K562 (cell line): ENCODE data around the gene DHX40. TPM values are rescaled to one million over a fixed set of nuclear protein-coding genes. Genes with fewer than 3 reads are reported as not detected.

Source experiments
- BRCA1 ChIP-seq, 2 experiments: fragments of 450-650 bp in 1 of 2; sonication (generic) in 1 of 2; formaldehyde crosslinking in 1 of 2; IDR thresholded peaks; 2 replicates each; pipeline versions ENCODE4 v1.5.0 to v1.6.1; 2017 to 2020; ENCODE audit warnings: mild to moderate bottlenecking in 1 of 2, missing genetic modification reagents in 1 of 2
- CEBPG ChIP-seq, 3 experiments: fragments of 200-800 bp in 1 of 3; sonication (Bioruptor generic) in 1 of 3; sonication (generic) in 1 of 3; formaldehyde crosslinking in 1 of 3; IDR thresholded peaks in 2 of 3; conservative IDR thresholded peaks in 1 of 3; 2 replicates each; pipeline versions ENCODE4 v1.6.1 to v1.8.0; 2016 to 2022; ENCODE audit warnings: missing compliant biosample characterization in 2 of 3, missing genetic modification characterization in 2 of 3, mild to moderate bottlenecking in 1 of 3, missing genetic modification reagents in 1 of 3
- ELF2 ChIP-seq: fragments of 250-450 bp; sonication (Bioruptor Pico); IDR thresholded peaks from 2 replicates; pipeline ENCODE4 v1.5.0; 2021; ENCODE audit warnings: mild to moderate bottlenecking
- GTF2F1 ChIP-seq: IDR thresholded peaks from 2 replicates; pipeline ENCODE4 v1.6.1; 2011; ENCODE audit warnings: low read depth, low read length, improper control_type of control experiment
- KDM2B ChIP-seq: fragments of 250-450 bp; sonication (Bioruptor Pico); IDR thresholded peaks from 2 replicates; pipeline ENCODE4 v1.8.0; 2021; ENCODE audit warnings: mild to moderate bottlenecking, moderate library complexity
- LARP7 ChIP-seq: fragments of 450-650 bp; IDR thresholded peaks from 2 replicates; pipeline ENCODE4 v1.6.1; 2016
- MYBL2 ChIP-seq, 2 experiments: fragments of 450-650 bp in 1 of 2; sonication (generic) in 1 of 2; formaldehyde crosslinking in 1 of 2; IDR thresholded peaks; 2 replicates each; pipeline versions ENCODE4 v1.6.1 to v1.8.1; 2017 to 2022; ENCODE audit warnings: borderline replicate concordance in 1 of 2, inconsistent platforms in 1 of 2, low read depth in 1 of 2, mild to moderate bottlenecking in 1 of 2, missing genetic modification reagents in 1 of 2, moderate library complexity in 1 of 2
- POLR2AphosphoS5 ChIP-seq: IDR thresholded peaks from 2 replicates; pipeline ENCODE4 v1.6.1; 2011; ENCODE audit warnings: mild to moderate bottlenecking, low read depth, low read length, moderate library complexity; ENCODE audit not compliant: control insufficient read depth, insufficient read depth
- POLR2G ChIP-seq: fragments of 200-400 bp; formaldehyde crosslinking; IDR thresholded peaks from 2 replicates; pipeline ENCODE4 v1.6.1; 2017; ENCODE audit warnings: low read depth, mild to moderate bottlenecking, antibody characterized with exemption, low read length, moderate library complexity
- PRDM10 ChIP-seq: fragments of 450-650 bp; IDR thresholded peaks from 2 replicates; pipeline ENCODE4 v1.6.1; 2018; ENCODE audit not compliant: partially characterized antibody
- STAT6 ChIP-seq: sonication (generic); formaldehyde crosslinking; IDR thresholded peaks from 2 replicates; pipeline ENCODE4 v1.8.1; 2023; ENCODE audit warnings: mild to moderate bottlenecking, missing genetic modification reagents
- TGIF2 ChIP-seq: sonication (generic); formaldehyde crosslinking; IDR thresholded peaks from 2 replicates; pipeline ENCODE4 v1.8.1; 2022; ENCODE audit warnings: mild to moderate bottlenecking, missing genetic modification reagents, moderate library complexity
- ZBTB43 ChIP-seq: sonication (generic); formaldehyde crosslinking; IDR thresholded peaks from 2 replicates; pipeline ENCODE4 v1.8.0; 2023; ENCODE audit warnings: mild to moderate bottlenecking, missing genetic modification reagents
- ZNF197 ChIP-seq: fragments of 200-800 bp; sonication (Bioruptor generic); IDR thresholded peaks from 2 replicates; pipeline ENCODE4 v1.6.1; 2016; ENCODE audit warnings: low read depth, missing genetic modification characterization, missing compliant biosample characterization
- polyA plus RNA-seq, 8 experiments: library from polyadenylated mRNA; depleted of rRNA in 4 of 8; stranded (reverse) in 5 of 8; unstranded in 3 of 8; fragments of >200 nt; fragmentation: Nextera tagmentation in 2 of 8; fragmentation: Illumina TruSeq in 1 of 8; extraction: Ambion mirVana in 2 of 8; extraction: Trizol in 1 of 8; gene quantifications; 2 replicates each; pipeline versions ENCODE4 v1.2.1 to v1.2.3, GENCODE V29; 2011 to 2014; ENCODE audit warnings: inconsistent platforms in 1 of 8, missing spikeins in 1 of 8
- total RNA-seq, 7 experiments: library from RNA; depleted of rRNA in 6 of 7; stranded (reverse); fragments of >200 nt in 6 of 7; fragmentation: Illumina TruSeq in 2 of 7; extraction: Trizol in 2 of 7; gene quantifications; 2 replicates each; pipeline versions ENCODE4 v1.2.1 to v1.2.3, GENCODE V29; 2011 to 2021; ENCODE audit warnings: low replicate concordance in 1 of 7

Gene DHX40
- total and polyA plus RNA-seq, 9 of the 15 experiments (the other 6 are each of a cell fraction or from before 2014, with no cell fraction given): 7.2 to 38.6 (median 18.7) TPM

GRCh38 chr17:59527325-59527917 lies 38.0 kb upstream of the DHX40 start (continued):
- TF ChIP-seq PRDM10 (no peak), ELF2 (CRISPR knock-in tag) (no peak), KDM2B (no peak), LARP7 (no peak), ZBTB43 (CRISPR knock-in tag) (no peak), ZNF197 (CRISPR knock-in tag) (no peak), POLR2AphosphoS5 (peak; percentile 84; the same call in 1 of the 2 replicates), POLR2G (peak; percentile 58), TGIF2 (CRISPR knock-in tag) (no peak), MYBL2 (IDR thresholded peaks at IDR 0.05; ENCODE audit: low read depth) (no peak), MYBL2 (CRISPR knock-in tag; IDR thresholded peaks at IDR 0.05; ENCODE audit: borderline replicate concordance) (no peak), STAT6 (CRISPR knock-in tag) (no peak), CEBPG (CRISPR knock-in tag; IDR thresholded peaks at IDR 0.05) (no peak), CEBPG (tag; conservative IDR thresholded peaks at IDR 0.05 in 1 of 2, IDR thresholded peaks at IDR 0.05 in 1 of 2) (no peak), GTF2F1 (peak; percentile 48; the same call in 1 of the 2 replicates), BRCA1 (IDR thresholded peaks at IDR 0.05) (no peak), BRCA1 (CRISPR knock-in tag; IDR thresholded peaks at IDR 0.05) (no peak)
